MCF 10A (cell line): ENCODE results near the gene PLEKHA7. TPM values are rescaled to one million over a fixed set of nuclear protein-coding genes. Genes with fewer than 3 reads are reported as not detected.

Experiments used
- BruUV-seq: library from RNA; stranded (reverse); fragments of 400-500 nt; replicated peaks from 2 replicates; lab custom pipeline; 2021; lab: Mats Ljungman, UMichigan
- CTCF ChIA-PET: fragments of 300-600 bp; sonication (Branson Sonifier 250); formaldehyde crosslinking; extraction: SDS; loops from one replicate; lab custom pipeline; 2021; ENCODE audit warnings: antibody characterized with exemption, inconsistent platforms; lab: Yijun Ruan, JAX
- POLR2A ChIA-PET: fragments of 300-600, 350-650 bp; sonication (Branson Sonifier 250); formaldehyde crosslinking; extraction: SDS; loops from one replicate; lab custom pipeline; 2020; ENCODE audit warnings: antibody characterized with exemption, inconsistent platforms; lab: Yijun Ruan, JAX
- DNase-seq: peaks from one replicate; pipeline ENCODE4 v3.0.0-alpha.2; 2018; ENCODE audit not compliant: unreplicated experiment
- H3K27ac Mint-ChIP-seq: one replicate; pipeline ENCODE4 v1.8.0; 2022; ENCODE audit warnings: mild to moderate bottlenecking, low read depth, mixed read lengths; ENCODE audit not compliant: unreplicated experiment
- H3K27me3 Mint-ChIP-seq: one replicate; pipeline ENCODE4 v1.8.0; 2022; ENCODE audit warnings: mixed read lengths; ENCODE audit not compliant: insufficient read depth, unreplicated experiment
- H3K36me3 Mint-ChIP-seq: one replicate; pipeline ENCODE4 v1.8.0; 2022; ENCODE audit warnings: mild to moderate bottlenecking, moderate library complexity, mixed read lengths; ENCODE audit not compliant: insufficient read depth, unreplicated experiment
- H3K4me1 Mint-ChIP-seq: one replicate; pipeline ENCODE4 v1.8.0; 2022; ENCODE audit warnings: mixed read lengths; ENCODE audit not compliant: insufficient read depth, unreplicated experiment
- H3K4me3 Mint-ChIP-seq: one replicate; pipeline ENCODE4 v1.8.0; 2022; ENCODE audit warnings: mild to moderate bottlenecking, moderate library complexity, mixed read lengths; ENCODE audit not compliant: unreplicated experiment
- H3K9me3 Mint-ChIP-seq: one replicate; pipeline ENCODE4 v1.8.0; 2022; ENCODE audit warnings: mixed read lengths; ENCODE audit not compliant: unreplicated experiment
- CTCF ChIP-seq: fragments of 200-600 bp; IDR thresholded peaks from one replicate; pipeline ENCODE4 v1.8.0; 2022; ENCODE audit warnings: antibody characterized with exemption, mild to moderate bottlenecking; ENCODE audit not compliant: unreplicated experiment
- intact Hi-C: fragments of 100-400 bp; cut with micrococcal nuclease; formaldehyde crosslinking; loops from 2 replicates; pipeline ENCODE4 v1.14.1; 2022
- total RNA-seq: library from RNA; stranded (reverse); gene quantifications from 2 replicates; pipeline ENCODE4 v1.2.3, GENCODE V29; 2022

PLEKHA7 gene
- total RNA-seq, 1 experiment from 2014 or later: 2.8 TPM

DNA sequence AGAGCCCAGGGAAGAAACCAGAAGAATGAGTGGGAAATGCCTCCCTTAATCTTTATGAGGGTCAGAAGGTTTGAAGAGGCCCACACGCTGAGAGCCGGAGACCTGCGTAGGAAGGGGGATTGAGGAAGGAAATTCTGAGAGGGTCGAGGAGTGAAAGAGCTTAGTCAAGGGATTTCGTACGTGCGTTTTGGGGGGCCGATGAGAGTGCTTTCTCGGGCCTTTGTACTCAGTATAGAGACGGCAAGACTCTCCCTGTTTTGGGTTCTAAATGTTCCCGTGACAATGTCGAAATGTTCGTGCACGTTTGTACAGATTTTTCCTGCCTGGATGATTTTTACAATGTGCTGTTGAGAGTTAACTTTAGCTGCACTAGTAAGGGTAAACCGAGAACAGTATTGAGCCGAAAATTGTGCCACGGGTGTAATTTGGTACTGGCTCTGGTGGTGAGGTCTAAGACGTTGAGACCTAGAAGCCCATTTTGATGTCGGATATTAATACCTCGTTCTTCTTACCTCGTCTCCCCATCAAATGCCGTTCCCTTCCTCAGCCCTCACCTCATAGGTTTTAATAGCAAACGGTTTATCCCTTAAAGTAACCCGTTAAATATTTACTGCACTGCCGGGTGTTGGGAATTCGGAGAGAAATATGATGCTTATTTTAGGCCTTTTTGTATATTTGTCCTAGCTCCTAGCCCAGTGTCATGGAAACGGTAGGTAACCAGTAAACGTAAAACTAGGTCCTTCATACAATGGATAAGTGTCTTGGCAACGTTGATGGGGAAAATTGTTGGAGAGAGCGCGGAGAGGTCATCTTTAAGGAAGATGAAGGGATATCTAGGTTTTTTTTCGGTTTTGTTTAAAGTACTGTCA is 275.0 kb downstream of the PLEKHA7 start:
- POLR2A ChIA-PET: interaction anchor here (0.6 to 2.9 kb wide), 25 partner anchors 8 to 1849 kb away, joined by 3 to 26 read pairs (median 4); partner anchors contain the start of gene RPS13
- Mint-ChIP-seq H3K4me3 (no peak overlapping the region), H3K27ac (no peak overlapping the region), H3K27me3 (no peaks in the 10 kb centered on the region), H3K36me3 (peaks cover 25% of the 10 kb centered on the region), H3K9me3 (no peaks in the 10 kb centered on the region), H3K4me1 (peaks cover 25% of the 10 kb centered on the region)
- intact Hi-C loops: loop anchor here (1.0 kb wide), 1 partner anchor 107 kb away; no protein-coding TSS in a partner anchor
- TF ChIP-seq CTCF: no peak
- TSS peak; percentile 66 for BruUV-seq
- CTCF ChIA-PET: interaction anchor here (0.6 to 1.1 kb wide), 4 partner anchors 28 to 1133 kb away, joined by 3 read pairs; no protein-coding TSS in a partner anchor
- peak; percentile 20 for DNase-seq

GRCh38 chr11:16738193-16738946 is 275.8 kb downstream of the PLEKHA7 start, which contains the start of gene C11orf58:
C11orf58 (plus strand) TSS chr11:16738647; CDS start chr11:16738779, 132 bp downstream.
- no peak within 1 kb of the TSS for H3K4me3 Mint-ChIP-seq
- no peak within 1 kb of the TSS for H3K27ac Mint-ChIP-seq
- CTCF ChIA-PET: interaction anchor here (0.5 to 1.4 kb wide), 4 partner anchors 47 to 125 kb away, joined by 3 to 7 read pairs (median 4); no protein-coding TSS in a partner anchor
- peak; percentile 98 for DNase-seq
- H3K36me3 Mint-ChIP-seq: peaks cover 20% of the 10 kb centered on the region
- H3K4me1 Mint-ChIP-seq: peaks cover 25% of the 10 kb centered on the region
- POLR2A ChIA-PET: interaction anchor here (0.6 to 2.9 kb wide), 36 partner anchors 7 to 1959 kb away, joined by 3 to 26 read pairs (median 4); partner anchors contain the start of gene RPS13
- TF ChIP-seq CTCF: no peak
- no peaks in the 10 kb centered on the region for H3K27me3 Mint-ChIP-seq
- no TSS peak for BruUV-seq
- no peaks in the 10 kb centered on the region for H3K9me3 Mint-ChIP-seq
- intact Hi-C loops: loop anchor here (1.0 kb wide), 1 partner anchor 106 kb away; no protein-coding TSS in a partner anchor

DNA sequence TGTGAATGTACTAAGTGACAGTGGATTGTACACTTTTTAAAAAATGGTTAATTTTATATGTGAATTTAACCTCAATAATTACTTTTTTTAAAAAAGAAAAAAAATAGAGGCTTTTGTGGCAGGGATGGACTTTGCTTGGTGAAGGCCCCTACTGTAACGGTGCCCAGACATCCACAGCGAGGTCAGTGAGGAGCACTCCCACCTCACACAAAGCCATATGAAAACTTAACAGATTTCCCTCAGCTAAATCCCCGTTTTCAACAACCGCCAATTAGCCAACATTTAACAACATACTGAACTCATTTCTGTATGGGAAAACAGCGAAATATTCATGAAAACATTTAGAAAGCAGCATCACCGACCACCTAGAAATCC is 276.4 kb downstream of the PLEKHA7 start:
- H3K27me3 Mint-ChIP-seq: no peaks in the 10 kb centered on the region
- no peak overlapping the region for H3K4me3 Mint-ChIP-seq
- CTCF ChIA-PET: interaction anchor here (0.5 to 1.4 kb wide), 7 partner anchors 17 to 603 kb away, joined by 3 to 7 read pairs (median 4); no protein-coding TSS in a partner anchor
- BruUV-seq: TSS peak; percentile 94
- TF ChIP-seq CTCF: no peak
- POLR2A ChIA-PET: interaction anchor here (0.6 to 2.9 kb wide), 28 partner anchors 8 to 1959 kb away, joined by 3 to 26 read pairs (median 4); partner anchors contain the start of gene PIK3C2A
- H3K9me3 Mint-ChIP-seq: no peaks in the 10 kb centered on the region
- H3K27ac Mint-ChIP-seq: no peak overlapping the region
- intact Hi-C loops: loop anchor here (1.0 kb wide), 1 partner anchor 106 kb away; no protein-coding TSS in a partner anchor
- peaks cover 21% of the 10 kb centered on the region for H3K4me1 Mint-ChIP-seq
- no peak for DNase-seq
- H3K36me3 Mint-ChIP-seq: peaks cover 14% of the 10 kb centered on the region

Other genes starting within 250 kb of the PLEKHA7 start
- 1,551 and 1,734 TPM in 2 replicates for gene RPS13, start 63.3 kb upstream of the PLEKHA7 start, total RNA-seq
- gene PIK3C2A, start 193.6 kb upstream of the PLEKHA7 start, total RNA-seq: 51.7 and 58.1 TPM in 2 replicates